Tibial nerve (tissue), 4 donors: Measurements from ENCODE around the gene MBOAT2.

ENCODE experiments used
- CTCF ChIP-seq, 5 experiments: fragments of 200-600 bp in 3 of 5; fragments of 450-650 bp in 2 of 5; sonication (generic) in 3 of 5; IDR thresholded peaks; one replicate each; pipeline ENCODE4 v1.5.1; 2016 to 2019; ENCODE audit warnings: antibody characterized with exemption in 5 of 5, mild to moderate bottlenecking in 3 of 5, moderate library complexity in 2 of 5
- EP300 ChIP-seq, 2 donors: sonication (generic); formaldehyde crosslinking; IDR thresholded peaks; one replicate each; pipeline ENCODE4 v1.6.1; 2017; ENCODE audit warnings: antibody characterized with exemption in 2 of 2, mild to moderate bottlenecking in 1 of 2
- POLR2A ChIP-seq, 2 donors: fragments of 450-650 bp; IDR thresholded peaks; one replicate each; pipeline ENCODE4 v1.6.1; 2017; ENCODE audit warnings: antibody characterized with exemption in 2 of 2, mild to moderate bottlenecking in 2 of 2, moderate library complexity in 2 of 2

GRCh38 chr2:9030190-9030589, 26.7 kb upstream of the MBOAT2 start:
- TF ChIP-seq POLR2A (IDR thresholded peaks at IDR 0.05), result no peak
- no peak for TF ChIP-seq CTCF (IDR thresholded peaks at IDR 0.05)
- no peak for TF ChIP-seq EP300 (IDR thresholded peaks at IDR 0.05)
